ENCODE results near the gene NHP2.
"Not testable (repeated sequence)": the region's sequence is repeated elsewhere in the genome, so short reads cannot be mapped to it uniquely, and the experiment has no call there.

Gene NHP2

DNA sequence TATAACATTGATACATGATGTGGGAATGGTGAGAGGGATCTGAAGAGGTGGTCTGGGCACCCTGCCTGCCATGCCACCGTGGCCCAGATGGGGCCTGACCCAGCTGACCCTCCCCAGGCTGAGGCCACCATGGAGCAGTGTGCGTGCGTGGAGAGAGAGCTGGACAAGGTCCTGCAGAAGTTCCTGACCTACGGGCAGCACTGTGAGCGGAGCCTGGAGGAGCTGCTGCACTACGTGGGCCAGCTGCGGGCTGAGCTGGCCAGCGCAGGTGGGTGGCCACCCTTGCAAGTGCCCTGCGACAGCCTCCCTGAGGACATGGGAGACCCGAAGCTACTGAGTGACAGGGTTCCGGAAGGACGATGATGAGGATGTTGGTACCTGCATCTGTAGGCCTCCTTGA is 15.7 kb downstream of the NHP2 start:
- FAIRE-seq = no peak
- DNase-seq (ENCODE audit: extremely low spot score, insufficient read length, low read depth) = no peak

DNA sequence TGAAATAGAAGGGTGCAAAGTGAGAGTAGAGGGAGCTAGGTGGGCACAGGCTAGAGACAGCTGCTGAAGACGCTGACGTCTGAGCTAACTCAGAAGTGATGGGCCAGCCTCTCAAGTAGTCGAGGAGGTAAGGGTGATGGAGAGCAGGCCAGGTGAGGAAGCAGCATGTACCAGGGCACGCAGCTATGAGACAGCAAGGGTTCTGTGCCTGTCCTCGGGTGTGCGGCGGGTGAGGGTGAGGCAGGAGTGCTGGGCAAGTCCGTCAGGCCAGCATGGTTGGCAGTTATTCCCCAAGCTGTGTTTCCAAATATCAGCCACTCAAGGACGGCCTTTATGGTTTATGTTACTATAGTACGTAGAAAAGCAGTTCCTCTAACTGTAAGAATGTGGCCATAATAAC is 16.7 kb downstream of the NHP2 start:
- FAIRE-seq (no peak), DNase-seq (ENCODE audit: extremely low spot score, insufficient read length, low read depth) (no peak)

GRCh38 chr5:178131446-178131996 is 22.2 kb downstream of the NHP2 start:
- FAIRE-seq (no peak), DNase-seq (ENCODE audit: extremely low spot score, insufficient read length, low read depth) (no peak)

DNA sequence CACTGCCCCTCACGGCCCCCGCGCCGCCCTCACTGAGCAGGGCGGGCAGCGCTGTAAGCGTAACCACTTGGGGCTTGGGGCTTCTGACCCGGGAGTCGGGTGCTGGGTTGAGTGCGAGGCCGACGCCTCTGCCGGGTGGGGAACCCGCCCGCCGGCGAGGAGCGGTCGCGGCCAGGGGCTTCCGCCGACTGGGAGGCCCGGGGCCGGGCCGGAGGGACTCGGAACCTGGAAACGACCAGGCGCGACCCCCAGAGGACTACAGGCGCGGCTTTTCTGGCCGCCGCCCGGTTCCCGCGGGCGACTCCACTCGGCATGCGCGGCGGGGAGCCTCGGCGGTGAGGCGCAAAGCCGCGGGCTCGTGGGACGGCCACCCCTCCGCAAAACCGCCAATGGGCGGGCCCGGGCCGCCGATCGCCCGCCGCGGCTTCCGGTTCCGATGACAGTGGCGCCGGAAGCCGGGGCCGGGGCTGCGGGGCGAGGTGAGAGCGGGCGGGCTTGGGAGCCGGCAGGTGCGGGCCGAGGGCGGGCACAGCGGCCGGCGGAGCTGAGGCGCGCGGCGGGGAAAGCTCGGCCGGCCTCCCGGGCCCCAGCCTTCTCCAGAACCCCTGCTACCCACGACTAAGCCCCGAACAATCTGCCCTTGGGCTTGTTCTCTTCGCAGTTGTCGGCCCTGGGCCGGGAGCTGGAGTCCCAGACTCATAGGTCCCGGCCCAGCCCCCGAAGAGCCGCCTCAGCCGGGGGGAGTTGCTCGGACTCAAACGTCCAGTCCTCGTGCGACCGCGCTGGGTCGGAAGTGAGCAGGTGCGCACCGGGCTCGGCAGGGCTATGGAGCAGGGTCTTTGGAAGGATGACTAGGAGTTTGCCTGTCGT is 22.9 kb downstream of the NHP2 start, which contains the start of gene RMND5B:
Gene RMND5B, plus strand, starts transcription at position 439 of the 870 bp plus-strand sequence. CDS start 7,106 bp downstream, outside the sequence.
- DNase-seq (ENCODE audit: extremely low spot score, insufficient read length, low read depth) = peak; percentile 78
- FAIRE-seq = peak; percentile 60

- FAIRE-seq; DNase-seq (ENCODE audit: extremely low spot score, insufficient read length, low read depth): not testable (repeated sequence)
These were observed 23.5 kb downstream of the NHP2 start for GRCh38 chr5:178130234-178130575.

- DNase-seq (ENCODE audit: extremely low spot score, insufficient read length, low read depth) (no peak), FAIRE-seq (no peak)
These were observed 24.4 kb downstream of the NHP2 start for GRCh38 chr5:178129296-178129695.

DNA sequence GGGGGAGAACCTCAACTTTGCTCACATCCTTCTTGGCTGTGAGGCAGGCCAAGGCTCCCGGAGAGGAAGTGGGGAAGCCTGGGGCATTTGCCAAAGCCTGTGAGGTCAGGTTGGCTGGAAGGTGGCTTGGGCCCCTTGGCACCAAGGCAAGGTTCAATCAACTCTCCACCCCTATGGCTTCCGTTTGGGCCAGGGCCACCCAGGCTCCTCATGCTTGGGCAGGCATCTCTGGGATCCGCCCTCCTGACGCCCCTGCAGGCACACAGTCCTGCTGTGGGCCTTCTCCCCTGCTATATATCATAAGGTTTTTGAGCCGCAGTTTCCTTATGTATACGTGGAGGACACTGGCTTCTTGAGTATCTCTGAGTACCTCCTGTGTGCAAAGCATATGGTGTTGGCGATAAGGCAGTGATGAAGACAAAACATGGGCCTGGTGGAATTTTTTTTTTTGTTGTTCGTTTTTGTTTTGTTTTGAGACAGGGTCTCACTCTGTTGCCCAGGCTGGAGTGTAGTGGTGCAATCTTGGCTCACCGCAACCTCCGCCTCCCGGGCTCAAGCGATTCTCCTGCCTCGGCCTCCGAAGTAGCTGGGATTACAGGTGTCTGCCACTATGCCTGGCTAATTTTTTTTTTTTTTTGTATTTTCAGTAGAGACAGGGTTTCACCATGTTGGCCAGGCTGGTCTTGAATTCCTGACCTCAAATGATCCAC is 26.2 kb downstream of the NHP2 start:
- not testable (repeated sequence) for FAIRE-seq

DNA sequence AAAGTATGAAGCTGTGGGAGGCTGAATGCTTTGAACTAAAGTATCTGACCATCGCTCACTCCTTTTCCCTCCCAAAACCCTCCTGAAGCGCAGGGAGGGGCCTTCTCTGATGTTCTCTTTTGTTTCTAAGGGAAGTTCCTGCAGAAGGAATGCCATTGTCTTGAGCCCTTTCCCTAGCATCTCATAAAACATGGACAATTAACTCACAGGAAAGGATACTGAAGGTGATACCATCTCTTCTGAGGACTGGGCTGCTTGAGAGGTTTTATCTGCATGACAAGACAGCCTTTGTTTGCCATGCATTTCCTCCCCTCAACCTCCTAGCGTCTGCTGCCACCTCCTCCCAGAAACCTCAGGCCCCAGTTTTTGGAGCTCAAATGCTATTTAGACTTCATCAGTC is 27.1 kb downstream of the NHP2 start:
- FAIRE-seq = no peak

More for the DNA sequence above, 26.2 kb downstream of the NHP2 start:
- not testable (repeated sequence) for DNase-seq (ENCODE audit: extremely low spot score, insufficient read length, low read depth)

GRCh38 chr5:178125253-178125906 is 28.3 kb downstream of the NHP2 start:
- no peak for FAIRE-seq

More for the DNA sequence above, 27.1 kb downstream of the NHP2 start:
- DNase-seq (ENCODE audit: extremely low spot score, insufficient read length, low read depth) = no peak

DNA sequence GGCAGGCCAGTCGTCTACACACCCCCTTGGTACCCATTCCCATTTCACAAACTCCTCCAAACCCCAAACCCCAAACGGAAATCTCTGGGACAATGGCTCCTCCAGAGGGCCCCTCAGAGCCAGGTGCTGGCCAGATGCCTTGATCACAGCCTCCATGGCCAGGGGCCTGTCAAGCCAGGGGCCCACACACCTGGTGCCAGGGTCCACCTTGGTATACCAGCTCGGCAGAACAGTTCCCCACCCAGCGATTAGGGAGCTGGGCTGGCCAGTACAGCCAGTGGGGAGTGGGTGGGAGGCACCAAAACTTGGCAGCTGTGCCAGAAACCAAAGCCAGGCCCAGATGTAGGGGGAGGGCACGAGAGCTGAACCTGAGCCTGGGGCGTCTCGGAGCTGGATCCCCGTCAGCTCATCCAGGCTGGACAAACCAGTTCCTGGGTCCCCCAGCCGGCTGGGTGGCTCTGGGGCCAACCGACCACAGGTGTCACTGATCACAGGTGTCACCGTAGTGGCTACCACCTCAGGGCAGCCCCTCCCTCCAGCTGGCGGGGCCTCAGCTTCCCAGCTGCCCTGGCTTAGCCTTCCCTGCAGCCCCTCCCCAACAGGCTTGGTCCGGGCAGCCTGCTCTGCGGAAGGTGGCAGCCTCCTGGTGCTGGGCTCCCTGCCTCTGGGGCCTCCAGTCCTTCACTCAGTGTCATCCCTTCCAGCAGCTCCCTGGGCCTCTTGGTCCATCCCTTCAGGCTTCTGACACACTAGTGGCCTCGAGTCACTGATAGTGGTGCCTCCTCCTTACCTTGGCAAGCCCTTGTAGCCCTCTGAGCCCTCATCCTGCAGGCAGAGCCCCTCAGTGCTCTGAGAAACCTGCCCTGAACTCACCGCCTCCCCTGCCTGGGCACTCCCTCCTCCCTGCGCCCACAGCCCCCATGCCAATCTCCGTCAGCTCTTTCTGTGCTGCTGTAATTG is 29.4 kb downstream of the NHP2 start:
- DNase-seq (ENCODE audit: extremely low spot score, insufficient read length, low read depth) (no peak), FAIRE-seq (no peak)

More at GRCh38 chr5:178125253-178125906, 28.3 kb downstream of the NHP2 start:
- DNase-seq (ENCODE audit: extremely low spot score, insufficient read length, low read depth) = no peak

DNA sequence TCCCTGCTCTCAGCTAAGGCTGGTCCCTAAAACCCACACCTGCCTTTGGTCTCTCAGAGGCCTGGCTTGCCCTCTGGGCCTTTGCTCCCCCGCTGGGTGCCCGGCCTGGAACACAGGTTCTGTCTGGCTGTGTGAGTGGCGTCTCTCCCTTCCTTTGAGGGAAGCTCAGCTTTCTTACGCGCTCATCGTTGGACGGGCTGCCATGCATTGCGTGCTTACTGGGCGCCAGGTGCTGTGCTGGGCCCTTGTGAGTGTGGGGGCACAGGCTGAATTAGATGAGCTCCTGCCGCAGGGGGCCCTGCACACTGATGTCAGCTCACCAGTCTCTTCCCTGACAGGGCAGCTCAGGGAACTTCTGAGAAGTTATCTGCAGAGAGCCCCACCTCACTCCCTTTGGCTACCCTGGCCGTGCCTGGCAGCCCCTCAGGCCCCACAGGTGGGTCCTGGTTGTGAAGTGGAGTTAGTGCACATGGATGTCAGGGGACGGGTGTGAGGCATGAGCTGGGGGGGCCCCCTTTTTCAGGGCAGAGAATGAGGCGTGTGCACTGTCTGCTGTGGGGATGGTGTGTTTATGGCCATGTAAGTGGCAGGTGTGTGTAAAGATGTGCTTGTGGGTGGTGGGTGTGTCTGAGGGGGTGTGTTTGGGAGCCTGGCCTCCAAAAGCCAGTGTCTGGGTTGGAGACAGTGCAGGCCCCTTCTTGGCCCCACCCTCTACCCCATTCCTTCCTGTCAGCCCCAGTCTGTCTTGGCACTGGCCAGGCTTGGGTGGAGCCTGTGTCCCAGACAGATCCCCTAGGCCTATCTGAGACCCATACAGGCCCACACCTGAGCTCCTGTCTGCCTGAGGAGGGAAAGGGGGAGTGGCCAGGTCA is 30.4 kb downstream of the NHP2 start:
- FAIRE-seq = no peak
- no peak for DNase-seq (ENCODE audit: extremely low spot score, insufficient read length, low read depth)

- no peak for FAIRE-seq
- DNase-seq (ENCODE audit: extremely low spot score, insufficient read length, low read depth) = no peak
These were observed 31.3 kb downstream of the NHP2 start for GRCh38 chr5:178122346-178122745.

DNA sequence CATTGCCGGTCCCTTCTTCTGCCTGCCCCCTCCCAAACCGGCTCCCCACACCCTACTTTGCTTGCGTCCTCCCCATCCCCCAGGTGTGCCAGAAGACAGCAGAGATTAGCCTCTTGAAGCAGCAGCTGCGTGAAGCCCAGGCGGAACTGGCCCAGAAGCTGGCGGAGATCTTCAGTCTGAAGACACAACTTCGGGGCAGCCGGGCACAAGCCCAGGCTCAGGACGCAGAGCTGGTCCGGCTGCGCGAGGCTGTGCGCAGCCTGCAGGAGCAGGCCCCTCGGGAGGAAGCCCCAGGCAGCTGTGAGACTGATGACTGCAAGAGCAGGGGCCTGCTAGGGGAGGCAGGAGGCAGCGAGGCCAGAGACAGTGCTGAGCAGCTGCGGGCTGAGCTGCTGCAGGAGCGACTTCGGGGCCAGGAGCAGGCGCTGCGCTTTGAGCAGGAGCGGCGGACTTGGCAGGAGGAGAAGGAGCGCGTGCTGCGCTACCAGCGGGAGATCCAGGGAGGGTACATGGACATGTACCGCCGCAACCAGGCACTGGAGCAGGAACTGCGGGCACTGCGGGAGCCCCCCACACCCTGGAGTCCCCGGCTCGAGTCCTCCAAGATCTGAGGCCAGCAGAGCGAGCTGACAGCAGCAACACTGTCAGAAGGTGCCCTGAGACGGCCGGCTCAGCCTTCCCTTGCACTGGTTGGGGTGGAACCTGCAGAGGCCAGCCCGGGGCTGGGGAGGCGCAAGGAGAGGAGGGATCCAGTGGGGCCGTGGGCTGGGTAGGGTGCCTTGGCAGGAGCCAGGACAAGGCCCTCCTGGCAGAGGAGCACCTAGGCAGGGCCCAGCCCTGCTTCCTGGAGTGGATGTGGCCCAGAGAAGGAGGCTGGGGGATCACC is 32.1 kb downstream of the NHP2 start:
- no peak for DNase-seq (ENCODE audit: extremely low spot score, insufficient read length, low read depth)
- no peak for FAIRE-seq

- peak; percentile 76 for DNase-seq (ENCODE audit: extremely low spot score, insufficient read length, low read depth)
- peak; percentile 95 for FAIRE-seq
These were observed 32.9 kb downstream of the NHP2 start for GRCh38 chr5:178120607-178121357.

DNA sequence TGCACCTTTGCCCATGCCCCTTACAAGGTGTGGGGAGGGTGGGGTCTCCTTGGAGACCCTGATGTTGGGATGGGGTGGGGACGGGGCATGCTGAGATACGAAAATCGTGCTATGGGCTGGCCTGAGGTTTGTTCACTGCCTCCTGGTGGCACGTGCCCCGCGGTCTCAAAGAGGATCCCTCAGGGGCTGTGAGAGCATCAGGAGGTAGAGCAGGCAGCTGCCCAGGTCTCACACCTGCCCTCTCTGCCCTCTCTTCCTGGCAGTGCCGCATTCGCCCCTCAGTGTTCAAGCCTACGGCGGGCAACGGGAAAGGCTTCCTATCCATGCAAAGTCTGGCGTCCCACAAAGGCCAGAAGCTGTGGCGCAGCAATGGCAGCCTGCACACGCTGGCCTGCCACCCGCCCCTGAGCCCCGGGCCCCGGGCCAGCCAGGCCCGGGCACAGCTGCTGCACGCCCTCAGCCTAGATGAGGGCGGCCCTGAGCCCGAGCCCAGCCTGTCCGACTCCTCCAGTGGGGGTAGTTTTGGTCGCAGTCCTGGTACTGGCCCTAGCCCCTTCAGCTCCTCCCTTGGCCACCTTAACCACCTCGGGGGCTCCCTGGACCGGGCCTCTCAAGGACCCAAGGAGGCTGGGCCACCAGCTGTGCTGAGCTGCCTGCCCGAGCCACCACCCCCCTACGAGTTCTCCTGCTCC is 33.6 kb downstream of the NHP2 start:
- FAIRE-seq = no peak
- DNase-seq (ENCODE audit: extremely low spot score, insufficient read length, low read depth) = no peak

Data from GM18507 (cell line).